Fibroblast of villous mesenchyme (primary cell): ENCODE results near the gene EFNA2. TPM values are rescaled to one million over a fixed set of nuclear protein-coding genes. Genes with fewer than 3 reads are reported as not detected.
"Not testable (repeated sequence)": the region's sequence is repeated elsewhere in the genome, so short reads cannot be mapped to it uniquely, and the experiment has no call there.

ENCODE experiments used
- DNase-seq: peaks from one replicate; pipeline ENCODE4 v3.0.0-alpha.2; 2010; ENCODE audit warnings: low read depth
- H3K4me3 ChIP-seq: 2 replicates; pipeline ENCODE4 v1.5.1; 2011; ENCODE audit warnings: low read depth, mild to moderate bottlenecking, low read length
- CTCF ChIP-seq: IDR thresholded peaks from 2 replicates; pipeline ENCODE4 v1.5.1; 2012; ENCODE audit warnings: low read depth, mild to moderate bottlenecking, low read length; ENCODE audit not compliant: insufficient read depth
- total RNA-seq: library from RNA; depleted of rRNA; stranded (reverse); fragments of >200 nt; gene quantifications from 2 replicates; pipeline ENCODE4 v1.2.3, GENCODE V29; 2012

EFNA2 gene
- total RNA-seq, 1 donor = not detected

DNA sequence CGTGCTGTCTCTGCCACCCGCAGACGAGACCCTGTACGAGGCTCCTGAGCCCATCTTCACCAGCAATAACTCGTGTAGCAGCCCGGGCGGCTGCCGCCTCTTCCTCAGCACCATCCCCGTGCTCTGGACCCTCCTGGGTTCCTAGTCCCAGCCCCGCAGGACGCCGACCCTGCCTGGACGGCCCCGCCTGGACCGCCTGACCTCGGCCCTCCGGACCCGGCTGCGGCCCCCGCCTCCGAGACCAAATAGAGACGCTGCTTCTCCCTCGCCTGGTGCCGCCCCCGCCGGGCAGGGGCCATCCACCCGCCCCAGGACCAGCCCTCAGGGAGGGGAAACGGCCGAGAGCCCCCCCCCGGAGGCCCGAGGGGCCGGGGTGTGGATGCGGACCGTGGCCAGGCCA lies 14.1 kb downstream of the EFNA2 start:
- DNase-seq = no peak
- H3K4me3 ChIP-seq = no peak overlapping the region
- TF ChIP-seq CTCF = no peak

DNA sequence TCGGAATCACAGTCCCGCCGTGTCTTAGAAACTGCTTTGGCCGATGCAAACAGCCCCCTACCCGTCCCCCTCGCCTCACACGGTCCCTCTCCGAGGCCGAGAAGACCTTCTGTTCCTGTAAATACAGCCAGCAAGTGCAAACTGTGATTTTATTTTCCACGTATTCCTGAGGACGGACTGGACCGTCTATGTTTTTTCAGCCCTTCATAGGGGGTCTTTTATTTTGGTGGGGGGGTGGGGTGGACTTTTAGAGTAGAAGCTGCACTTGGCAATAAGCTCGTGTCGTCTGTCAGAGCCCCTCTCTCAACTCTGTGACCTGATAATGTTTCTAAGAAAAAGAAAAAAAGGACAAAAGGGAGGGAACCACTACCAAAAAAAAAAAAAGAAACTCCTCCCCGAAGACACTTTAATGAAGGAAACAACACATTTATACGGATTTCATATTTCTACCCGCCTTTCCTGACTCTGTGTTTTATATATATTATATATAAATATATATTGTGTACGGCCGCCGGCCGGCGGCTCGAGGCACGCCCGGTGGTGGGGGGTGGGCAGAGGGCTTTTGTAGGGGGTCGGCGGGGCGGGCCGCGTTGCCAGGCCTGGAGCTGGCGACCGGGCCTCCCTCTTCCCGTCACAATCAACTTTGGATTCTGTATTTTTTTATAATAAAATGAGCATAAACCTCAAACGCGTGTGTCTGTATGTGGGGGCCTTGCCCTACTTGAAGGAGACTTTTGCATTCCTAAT lies 15.2 kb downstream of the EFNA2 start:
- no peak for DNase-seq
- TF ChIP-seq CTCF = no peak
- no peak overlapping the region for H3K4me3 ChIP-seq

GRCh38 chr19:1302533-1303239 lies 17.0 kb downstream of the EFNA2 start:
- no peak for DNase-seq
- no peak overlapping the region for H3K4me3 ChIP-seq
- TF ChIP-seq CTCF = no peak

DNA sequence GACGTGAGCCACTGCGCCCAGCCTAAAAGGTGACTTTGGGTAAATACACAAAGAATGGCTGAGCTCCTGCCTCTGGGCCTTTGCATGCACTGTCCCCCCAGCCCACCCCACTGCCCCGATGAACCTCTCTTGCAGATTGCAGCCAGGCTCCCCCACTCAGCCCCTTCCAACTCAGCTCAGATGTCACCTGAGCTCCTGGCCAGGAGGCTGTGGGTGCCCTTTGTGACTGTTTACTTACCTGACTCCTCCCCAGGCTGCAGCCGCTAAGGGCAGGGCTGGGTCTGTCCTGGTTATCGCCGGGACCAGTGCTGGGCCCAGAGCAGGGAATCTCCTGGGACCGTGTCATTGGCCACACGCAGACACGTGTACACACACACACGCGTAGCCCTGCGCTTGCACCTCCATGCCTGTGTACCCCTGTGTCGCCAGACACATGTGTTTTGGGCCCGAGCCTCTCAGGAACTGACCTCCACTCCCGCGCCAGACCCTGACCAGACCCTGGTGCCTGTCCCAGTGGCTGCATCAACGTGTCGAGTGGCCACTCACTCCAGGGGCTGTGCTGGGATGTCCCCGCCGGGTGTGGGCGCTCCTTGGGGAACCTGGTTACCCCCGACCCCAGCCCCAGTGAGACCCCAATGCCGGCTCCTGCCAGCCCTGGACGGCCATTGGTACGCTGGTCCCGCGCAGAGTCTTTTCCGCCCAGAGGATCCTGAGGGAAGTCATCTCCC lies 18.7 kb downstream of the EFNA2 start:
- no peak for TF ChIP-seq CTCF
- no peak for DNase-seq
- H3K4me3 ChIP-seq = no peak overlapping the region

GRCh38 chr19:1305354-1305753 lies 19.7 kb downstream of the EFNA2 start:
- not testable (repeated sequence) for H3K4me3 ChIP-seq, DNase-seq

- TF ChIP-seq CTCF = no peak
- peak; percentile 73 for DNase-seq
- peak overlapping the region; percentile 67 for H3K4me3 ChIP-seq
Observed at GRCh38 chr19:1307320-1307719, 21.6 kb downstream of the EFNA2 start.

DNA sequence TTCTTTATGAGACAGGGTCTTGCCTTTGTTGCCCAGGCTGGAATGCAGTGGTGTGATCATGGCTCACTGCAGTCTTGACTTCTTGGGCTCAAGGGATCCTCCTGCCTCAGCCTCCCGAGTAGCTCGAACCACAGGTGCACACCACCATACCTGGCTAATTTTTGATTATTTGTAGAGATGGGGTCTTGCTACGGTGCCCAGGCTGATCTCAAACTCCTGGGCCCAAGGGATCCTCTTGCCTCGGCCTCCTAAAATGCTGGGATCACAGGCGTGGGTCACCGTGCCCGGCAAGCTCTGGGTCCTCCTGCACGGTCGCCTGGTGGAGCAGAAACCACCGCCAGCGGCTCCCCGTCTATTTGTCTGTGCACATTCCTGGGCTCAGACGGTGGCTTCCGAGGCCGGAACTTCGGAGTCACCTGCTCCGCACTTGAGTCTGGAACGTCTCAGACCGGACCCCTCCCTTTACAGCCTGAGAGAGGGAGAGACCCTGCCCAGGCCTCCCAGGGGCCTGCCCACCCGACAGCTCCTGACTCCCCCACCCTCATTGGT lies 22.2 kb downstream of the EFNA2 start:
- DNase-seq = no peak
- H3K4me3 ChIP-seq = peak overlapping the region; percentile 67
- TF ChIP-seq CTCF = no peak
